Measurements from ENCODE around the gene DLX3. TPM values are rescaled to one million over a fixed set of nuclear protein-coding genes. Genes with fewer than 3 reads are reported as not detected.
A peak's percentile ranks its signal among the peaks of the same experiment; 100 is the strongest.

DLX3 gene
- total RNA-seq, 1 donor from 2014 or later, result not detected

DNA sequence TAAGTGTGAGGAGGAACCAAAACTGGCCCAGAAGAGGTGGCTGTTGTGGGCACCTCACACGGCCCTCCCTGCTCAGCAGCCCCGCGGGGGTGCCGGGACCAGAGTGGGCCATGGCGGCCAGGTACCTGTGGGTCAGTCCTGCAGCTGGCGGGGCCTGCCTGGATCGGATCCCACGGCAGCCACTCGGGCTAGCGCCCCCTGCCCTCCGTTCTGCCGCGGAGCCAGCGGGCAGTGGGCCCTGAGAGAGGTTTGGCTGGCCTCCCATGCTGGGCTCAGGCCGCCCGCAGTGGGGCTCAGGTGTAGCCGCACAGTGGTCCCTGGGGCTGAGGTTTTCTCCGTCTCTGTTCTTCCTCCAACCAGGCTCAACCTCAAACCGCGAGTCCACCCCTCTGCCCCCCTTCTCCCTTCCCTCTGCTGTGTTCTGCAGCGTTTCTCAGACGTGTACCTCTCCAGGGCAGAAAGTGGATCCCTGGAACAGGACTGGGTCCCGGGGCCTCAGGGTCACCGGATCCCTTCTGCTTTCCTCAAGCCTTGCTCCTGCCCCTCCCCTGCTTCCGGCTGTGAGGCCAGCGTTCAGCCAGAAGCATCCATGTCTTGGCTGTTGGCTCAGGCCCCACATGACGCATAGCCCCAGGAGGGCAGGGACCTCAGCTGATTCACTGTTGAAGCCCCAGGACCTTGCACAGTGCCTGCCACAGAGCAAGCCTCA is 32.3 kb upstream of the DLX3 start:
- DNase-seq (ENCODE audit: extremely low spot score, unreplicated experiment), result peak; percentile 88
- Mint-ChIP-seq H3K36me3 (ENCODE audit: unreplicated experiment) (no peaks in the 10 kb centered on the region), H3K4me3 (ENCODE audit: unreplicated experiment) (peak overlapping the region; percentile 69), H3K4me1 (ENCODE audit: unreplicated experiment) (peaks cover 34% of the 10 kb centered on the region), H3K9me3 (ENCODE audit: unreplicated experiment) (no peaks in the 10 kb centered on the region), H3K27ac (ENCODE audit: unreplicated experiment) (peak overlapping the region; percentile 96), H3K27me3 (ENCODE audit: unreplicated experiment) (no peaks in the 10 kb centered on the region)
- peak; percentile 34 for TF ChIP-seq CTCF (IDR thresholded peaks at IDR 0.05)

DNA sequence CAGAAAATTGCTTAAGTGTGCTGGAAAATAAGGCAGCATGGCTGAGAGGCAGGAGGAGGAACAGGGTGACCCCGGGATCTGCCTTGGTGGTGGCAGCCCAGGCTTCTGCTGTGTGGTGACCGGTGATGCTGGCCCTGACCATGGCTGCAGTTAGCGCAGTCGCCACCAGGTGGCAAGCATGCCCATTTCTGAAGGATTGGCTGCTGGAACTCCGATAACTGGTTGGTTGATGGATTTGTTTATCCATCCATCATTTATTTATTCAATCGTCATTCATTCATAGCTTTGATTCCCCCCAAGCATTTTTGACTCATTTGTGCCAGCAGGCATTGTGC is 31.8 kb upstream of the DLX3 start:
- Mint-ChIP-seq H3K9me3 (ENCODE audit: unreplicated experiment) (no peaks in the 10 kb centered on the region), H3K36me3 (ENCODE audit: unreplicated experiment) (no peaks in the 10 kb centered on the region)

DNA sequence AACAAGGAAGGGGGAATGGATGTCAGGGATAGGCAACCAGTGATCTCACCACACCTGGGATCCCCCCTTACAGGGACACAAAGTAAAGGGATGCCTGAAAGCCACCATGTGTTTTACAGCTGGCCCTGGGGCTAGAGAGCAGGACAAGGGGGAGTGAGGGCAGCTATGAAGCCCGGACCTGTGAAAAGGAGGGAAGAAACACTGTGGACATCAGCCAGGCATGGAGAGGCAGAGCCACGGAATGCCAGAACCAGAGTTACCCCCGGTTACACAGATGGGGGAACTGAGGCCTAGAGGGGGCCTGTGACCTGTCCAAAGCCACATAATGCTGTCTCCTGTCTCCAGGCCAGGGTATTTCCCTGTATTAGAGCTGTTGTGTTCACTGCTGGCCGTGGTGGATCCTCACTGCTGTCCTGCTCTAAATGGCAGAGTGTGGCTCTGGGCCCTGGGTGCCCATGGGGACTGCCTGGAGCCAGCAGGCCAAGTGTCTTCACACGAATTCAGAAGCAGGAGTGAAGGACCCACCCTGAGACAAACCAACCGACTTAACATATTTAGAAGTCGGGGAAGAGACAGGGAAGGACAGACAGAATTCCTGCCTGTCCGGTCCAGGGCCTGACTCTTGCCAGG is 31.1 kb upstream of the DLX3 start:
- DNase-seq (ENCODE audit: extremely low spot score, unreplicated experiment), result peak; percentile 75
- Mint-ChIP-seq H3K4me1 (ENCODE audit: unreplicated experiment) (peaks cover 35% of the 10 kb centered on the region), H3K36me3 (ENCODE audit: unreplicated experiment) (no peaks in the 10 kb centered on the region), H3K27ac (ENCODE audit: unreplicated experiment) (peak overlapping the region; percentile 57), H3K27me3 (ENCODE audit: unreplicated experiment) (peaks cover 3% of the 10 kb centered on the region), H3K4me3 (ENCODE audit: unreplicated experiment) (no peak overlapping the region), H3K9me3 (ENCODE audit: unreplicated experiment) (no peaks in the 10 kb centered on the region)
- TF ChIP-seq CTCF (IDR thresholded peaks at IDR 0.05), result no peak

More for the DNA sequence above, 31.8 kb upstream of the DLX3 start:
- no peaks in the 10 kb centered on the region for H3K27me3 Mint-ChIP-seq (ENCODE audit: unreplicated experiment)
- peak; percentile 96 for DNase-seq (ENCODE audit: extremely low spot score, unreplicated experiment)
- peak overlapping the region; percentile 57 for H3K27ac Mint-ChIP-seq (ENCODE audit: unreplicated experiment)
- H3K4me3 Mint-ChIP-seq (ENCODE audit: unreplicated experiment), result no peak overlapping the region
- peaks cover 35% of the 10 kb centered on the region for H3K4me1 Mint-ChIP-seq (ENCODE audit: unreplicated experiment)
- peak; percentile 96 for TF ChIP-seq CTCF (IDR thresholded peaks at IDR 0.05)

- Mint-ChIP-seq H3K9me3 (ENCODE audit: unreplicated experiment) (no peaks in the 10 kb centered on the region), H3K4me3 (ENCODE audit: unreplicated experiment) (no peak overlapping the region), H3K36me3 (ENCODE audit: unreplicated experiment) (no peaks in the 10 kb centered on the region), H3K4me1 (ENCODE audit: unreplicated experiment) (peaks cover 35% of the 10 kb centered on the region), H3K27ac (ENCODE audit: unreplicated experiment) (no peak overlapping the region), H3K27me3 (ENCODE audit: unreplicated experiment) (peaks cover 4% of the 10 kb centered on the region)
- no peak for DNase-seq (ENCODE audit: extremely low spot score, unreplicated experiment)
- TF ChIP-seq CTCF (IDR thresholded peaks at IDR 0.05), result no peak
These were observed 29.8 kb upstream of the DLX3 start for GRCh38 chr17:50024808-50025207.

GRCh38 chr17:50023520-50023919 is 28.5 kb upstream of the DLX3 start:
- no peaks in the 10 kb centered on the region for H3K36me3 Mint-ChIP-seq (ENCODE audit: unreplicated experiment)
- H3K4me1 Mint-ChIP-seq (ENCODE audit: unreplicated experiment), result peaks cover 32% of the 10 kb centered on the region
- no peak overlapping the region for H3K27ac Mint-ChIP-seq (ENCODE audit: unreplicated experiment)
- no peak for DNase-seq (ENCODE audit: extremely low spot score, unreplicated experiment)
- no peak overlapping the region for H3K4me3 Mint-ChIP-seq (ENCODE audit: unreplicated experiment)
- H3K27me3 Mint-ChIP-seq (ENCODE audit: unreplicated experiment), result peaks cover 4% of the 10 kb centered on the region
- TF ChIP-seq CTCF (IDR thresholded peaks at IDR 0.05), result no peak
- H3K9me3 Mint-ChIP-seq (ENCODE audit: unreplicated experiment), result no peaks in the 10 kb centered on the region

All from osteocyte (in vitro differentiated cells).